HG02798 (cell line): Measurements from ENCODE around the gene SEMA3C.

ENCODE experiments used
- ATAC-seq: cut with Tn5 transposase; IDR thresholded peaks from one replicate; pipeline ENCODE4 v1.9.1; 2021; ENCODE audit warnings: mild to moderate bottlenecking; ENCODE audit not compliant: unreplicated experiment, poor library complexity

Gene SEMA3C

GRCh38 chr7:80763704-80764103, 155.1 kb downstream of the SEMA3C start:
- no peak for ATAC-seq

GRCh38 chr7:80763289-80763688, 155.6 kb downstream of the SEMA3C start:
- no peak for ATAC-seq

GRCh38 chr7:80760292-80760691, 158.6 kb downstream of the SEMA3C start:
- no peak for ATAC-seq

- ATAC-seq = no peak
These were observed 165.7 kb downstream of the SEMA3C start for GRCh38 chr7:80752954-80753690.

- ATAC-seq = no peak
These were observed 169.6 kb downstream of the SEMA3C start for GRCh38 chr7:80749270-80749669.

- ATAC-seq = no peak
These were observed 170.3 kb downstream of the SEMA3C start for GRCh38 chr7:80748363-80749042.

GRCh38 chr7:80740778-80741545, 177.9 kb downstream of the SEMA3C start:
- no peak for ATAC-seq

GRCh38 chr7:80736371-80737125, 182.3 kb downstream of the SEMA3C start:
- ATAC-seq = no peak

- ATAC-seq = no peak
These were observed 183.5 kb downstream of the SEMA3C start for GRCh38 chr7:80735330-80735729.

- ATAC-seq = no peak
These were observed 184.8 kb downstream of the SEMA3C start for GRCh38 chr7:80734011-80734410.

GRCh38 chr7:80733333-80733915, 185.4 kb downstream of the SEMA3C start:
- no peak for ATAC-seq

GRCh38 chr7:80732630-80733029, 186.2 kb downstream of the SEMA3C start:
- no peak for ATAC-seq

GRCh38 chr7:80731281-80731680, 187.6 kb downstream of the SEMA3C start:
- no peak for ATAC-seq

GRCh38 chr7:80729591-80730320, 189.1 kb downstream of the SEMA3C start:
- ATAC-seq = no peak

GRCh38 chr7:80726666-80727065, 192.2 kb downstream of the SEMA3C start:
- no peak for ATAC-seq

- ATAC-seq = no peak
These were observed 193.7 kb downstream of the SEMA3C start for GRCh38 chr7:80725181-80725611.

- ATAC-seq = no peak
These were observed 194.5 kb downstream of the SEMA3C start for GRCh38 chr7:80724249-80724871.

- no peak for ATAC-seq
These were observed 196.1 kb downstream of the SEMA3C start for GRCh38 chr7:80722616-80723195.
